ENCODE measurements around the gene ECHDC3.

DNA sequence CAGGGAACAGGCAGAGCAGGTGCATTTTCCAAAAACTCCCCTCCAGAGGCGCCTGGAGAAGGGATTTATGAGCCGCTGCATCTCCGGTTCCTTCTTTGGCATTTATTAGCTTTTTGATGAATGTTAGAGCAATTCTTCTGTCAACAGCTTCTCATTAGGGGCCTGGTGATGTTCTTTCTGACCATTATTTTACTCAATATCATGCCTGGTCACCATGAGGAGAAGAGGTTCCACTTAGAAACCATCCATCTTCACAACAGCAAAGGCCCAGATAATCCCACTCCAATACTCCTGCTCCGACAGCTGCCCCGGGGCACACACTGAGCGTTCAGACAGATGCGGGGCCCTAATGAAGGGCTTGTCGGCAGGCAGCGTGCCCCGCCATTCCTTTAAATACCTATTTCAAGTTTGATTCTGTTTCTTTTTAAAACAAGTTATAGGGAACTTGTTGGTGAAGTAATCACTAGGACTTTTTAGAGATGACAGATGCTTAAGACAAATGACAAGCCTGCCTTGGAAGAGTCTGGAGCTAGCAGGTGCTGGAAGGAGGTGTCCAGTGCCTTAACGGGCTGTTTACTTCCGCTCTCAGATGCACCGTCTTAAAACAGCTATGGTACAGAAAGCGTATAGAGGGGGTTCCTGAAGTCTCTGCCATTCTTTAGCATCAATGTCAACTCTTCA, 31.7 kb downstream of the ECHDC3 start:
- TF ChIP-seq POLR2A (IDR thresholded peaks at IDR 0.05), result no peak
- TF ChIP-seq, protein P1, sequence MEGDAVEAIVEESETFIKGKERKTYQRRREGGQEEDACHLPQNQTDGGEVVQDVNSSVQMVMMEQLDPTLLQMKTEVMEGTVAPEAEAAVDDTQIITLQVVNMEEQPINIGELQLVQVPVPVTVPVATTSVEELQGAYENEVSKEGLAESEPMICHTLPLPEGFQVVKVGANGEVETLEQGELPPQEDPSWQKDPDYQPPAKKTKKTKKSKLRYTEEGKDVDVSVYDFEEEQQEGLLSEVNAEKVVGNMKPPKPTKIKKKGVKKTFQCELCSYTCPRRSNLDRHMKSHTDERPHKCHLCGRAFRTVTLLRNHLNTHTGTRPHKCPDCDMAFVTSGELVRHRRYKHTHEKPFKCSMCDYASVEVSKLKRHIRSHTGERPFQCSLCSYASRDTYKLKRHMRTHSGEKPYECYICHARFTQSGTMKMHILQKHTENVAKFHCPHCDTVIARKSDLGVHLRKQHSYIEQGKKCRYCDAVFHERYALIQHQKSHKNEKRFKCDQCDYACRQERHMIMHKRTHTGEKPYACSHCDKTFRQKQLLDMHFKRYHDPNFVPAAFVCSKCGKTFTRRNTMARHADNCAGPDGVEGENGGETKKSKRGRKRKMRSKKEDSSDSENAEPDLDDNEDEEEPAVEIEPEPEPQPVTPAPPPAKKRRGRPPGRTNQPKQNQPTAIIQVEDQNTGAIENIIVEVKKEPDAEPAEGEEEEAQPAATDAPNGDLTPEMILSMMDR (IDR thresholded peaks at IDR 0.05), result no peak

All from lower leg skin (tissue), 3 donors.